ENCODE data around the gene BCL7A. TPM values are rescaled to one million over a fixed set of nuclear protein-coding genes. Genes with fewer than 3 reads are reported as not detected.

Gene BCL7A
- total and polyA plus RNA-seq, 2 of the 8 experiments (the other 6 are each of a cell fraction or from before 2014, with no cell fraction given): 11.9 to 12.7 TPM

GRCh38 chr12:122052285-122052684 lies 30.6 kb downstream of the BCL7A start:
- Histone ChIP-seq H2BK20ac (ENCODE audit: low read length) (no peak overlapping the region), H3K27me3 (replicated peaks in 1 of 4; ENCODE audit: control insufficient read depth in 3 of 4, extremely low read depth in 1 of 4, insufficient read depth in 3 of 4, low read length in 3 of 4) (no peaks in the 10 kb centered on the region), H3K18ac (ENCODE audit: extremely low read depth, low read length) (no peak overlapping the region), H4K20me1 (replicated peaks in 1 of 2; ENCODE audit: control insufficient read depth in 1 of 2, insufficient read depth in 2 of 2, low read length in 2 of 2) (peaks cover 3 to 6% of the 10 kb centered on the region in 2 experiments), H3K27ac (ENCODE audit: low read depth, low read length) (no peak overlapping the region), H2BK5ac (ENCODE audit: low read depth, low read length) (no peak overlapping the region), H3K4ac (replicated peaks; ENCODE audit: insufficient read length, low read depth, low read length) (no peak overlapping the region), H3K23ac (ENCODE audit: insufficient read length) (no peak overlapping the region), H2BK15ac (ENCODE audit: low read length) (no peak overlapping the region), H4K91ac (replicated peaks; ENCODE audit: insufficient read length, low read length) (no peak overlapping the region), H3K4me1 (replicated peaks in 1 of 4; ENCODE audit: control insufficient read depth in 3 of 4, insufficient read depth in 4 of 4, low read length in 3 of 4) (0 out of 7 replicates have a peak, but pooled peaks cover 0 to 2% (median 0%) of the 10 kb centered on the region in 4 experiments), H3K4me3 (ENCODE audit: extremely low read depth in 1 of 4, insufficient read depth in 2 of 4, low read depth in 3 of 4, low read length in 4 of 4) (no peak overlapping the region), H4K8ac (ENCODE audit: extremely low read depth, insufficient read depth, low read length) (no peak overlapping the region), H3K9ac (replicated peaks in 1 of 4; ENCODE audit: extremely low read depth in 1 of 4, low read depth in 3 of 4, low read length in 3 of 4) (no peak overlapping the region), H2AFZ (ENCODE audit: low read length) (no peak overlapping the region), H2BK12ac (ENCODE audit: low read depth, low read length) (no peak overlapping the region), H3K9me3 (ENCODE audit: insufficient read depth in 2 of 2, low read depth in 1 of 2, low read length in 1 of 2) (no peaks in the 10 kb centered on the region), H3K23me2 (ENCODE audit: low read depth, low read length) (no peaks in the 10 kb centered on the region), H3K4me2 (ENCODE audit: insufficient read depth in 1 of 2, low read depth in 2 of 2, low read length in 2 of 2) (no peak overlapping the region), H4K5ac (ENCODE audit: insufficient read length, low read depth, low read length) (no peak overlapping the region), H3K36me3 (ENCODE audit: control insufficient read depth in 2 of 4, insufficient read depth in 4 of 4, low read length in 3 of 4) (peaks cover 2 to 10% (median 6%) of the 10 kb centered on the region in 4 experiments; a peak in 7 of 8 replicates), H2BK120ac (replicated peaks; ENCODE audit: low read depth, low read length) (no peak overlapping the region), H3K56ac (replicated peaks; ENCODE audit: insufficient read length, low read depth, low read length) (no peak overlapping the region), H2AK5ac (ENCODE audit: low read depth, low read length) (no peak overlapping the region), H3K14ac (ENCODE audit: insufficient read length) (no peak overlapping the region), H3K79me2 (ENCODE audit: control insufficient read depth in 1 of 2, insufficient read depth in 2 of 2, low read length in 2 of 2) (no peaks in the 10 kb centered on the region), H3K79me1 (ENCODE audit: low read depth, low read length) (no peaks in the 10 kb centered on the region)
- 94% methylated on average over 2 of the region's 2 CpGs; no CpG with 5 or more reads in 1 of the 2 experiments for WGBS, 2 experiments (ENCODE audit: extremely low coverage in 1 of 2, insufficient coverage in 1 of 2, insufficient read length in 1 of 2, insufficient replicate concordance in 2 of 2, low coverage in 1 of 2, low lambda C conversion rate in 2 of 2, missing lambda C conversion rate in 1 of 2)
- no peak for FAIRE-seq
- CTCF ChIA-PET (ENCODE audit: partially characterized antibody): interaction anchor here (0.9 to 20.6 kb wide), 5 partner anchors 10 to 72 kb away, joined by 3 to 379 read pairs (median 7); no protein-coding TSS in a partner anchor
- no peak for DNase-seq (ENCODE audit: low read depth in 1 of 2, low spot score in 2 of 2)
- POLR2A ChIA-PET (ENCODE audit: partially characterized antibody): interaction anchor here (0.6 to 1.4 kb wide), 2 partner anchors 31 to 173 kb away, joined by 3 to 4 read pairs; partner anchors contain the start of gene BCL7A
- TF ChIP-seq POLR2AphosphoS5 (IDR thresholded peaks at IDR 0.05; ENCODE audit: low read depth, low read length) (no peak), SP4 (IDR thresholded peaks at IDR 0.05; ENCODE audit: low read length) (no peak), JUN (IDR thresholded peaks at IDR 0.05; ENCODE audit: low read depth, low read length) (no peak), MAX (IDR thresholded peaks at IDR 0.05) (no peak), CBX8 (IDR thresholded peaks at IDR 0.05; ENCODE audit: borderline replicate concordance, low read depth, low read length) (no peak), PHF8 (conservative IDR thresholded peaks at IDR 0.05; ENCODE audit: low read depth, low read length) (no peak), CEBPB (IDR thresholded peaks at IDR 0.05; ENCODE audit: low read depth, low read length) (no peak), CBX5 (IDR thresholded peaks at IDR 0.05; ENCODE audit: low read depth, low read length) (no peak), RXRA (IDR thresholded peaks at IDR 0.05; ENCODE audit: insufficient read depth, low read depth, low read length) (no peak), CTCF (IDR thresholded peaks at IDR 0.05; ENCODE audit: control extremely low read depth in 1 of 3, insufficient read depth in 1 of 3, low read depth in 1 of 3, low read length in 3 of 3) (no peak), FOSL1 (IDR thresholded peaks at IDR 0.05; ENCODE audit: insufficient read depth, low read depth, low read length) (no peak)
